ENCODE results near the gene MED10. TPM values are rescaled to one million over a fixed set of nuclear protein-coding genes. Genes with fewer than 3 reads are reported as not detected.

MED10 gene
- total RNA-seq, 2 donors from 2014 or later = 22.1 to 28.6 TPM

DNA sequence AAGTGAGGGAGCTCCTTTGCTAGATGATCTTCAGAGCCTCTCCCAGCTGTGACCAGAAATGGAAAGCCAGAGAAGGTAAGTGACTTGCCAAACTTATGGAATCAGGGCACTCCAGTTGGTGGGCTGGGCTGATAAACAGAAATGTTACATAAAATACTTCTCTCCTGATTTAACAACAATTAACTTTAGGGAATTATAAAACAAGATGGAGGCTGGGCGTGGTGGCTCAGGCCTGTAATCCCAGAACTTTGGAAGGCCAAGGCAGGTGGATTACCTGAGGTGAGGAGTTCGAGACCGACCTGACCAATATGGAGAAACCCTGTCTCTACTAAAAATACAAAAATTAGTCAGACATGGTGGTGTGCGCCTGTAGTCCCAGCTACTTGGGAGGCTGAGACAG is 899 bp upstream of the MED10 start:
- peak overlapping the region; percentile 98 for H3K4me3 ChIP-seq (ENCODE audit: low read length)
- Mint-ChIP-seq H3K9me3 (no peaks in the 10 kb centered on the region), H3K27me3 (ENCODE audit: insufficient read depth) (no peaks in the 10 kb centered on the region), H3K4me1 (peaks cover 17% of the 10 kb centered on the region), H3K36me3 (ENCODE audit: low read depth) (peaks cover 24% of the 10 kb centered on the region), H3K27ac (no peak overlapping the region), H3K4me3 (peak overlapping the region; percentile 98)
- peak; percentile 33 for DNase-seq
- TF ChIP-seq, protein P1, sequence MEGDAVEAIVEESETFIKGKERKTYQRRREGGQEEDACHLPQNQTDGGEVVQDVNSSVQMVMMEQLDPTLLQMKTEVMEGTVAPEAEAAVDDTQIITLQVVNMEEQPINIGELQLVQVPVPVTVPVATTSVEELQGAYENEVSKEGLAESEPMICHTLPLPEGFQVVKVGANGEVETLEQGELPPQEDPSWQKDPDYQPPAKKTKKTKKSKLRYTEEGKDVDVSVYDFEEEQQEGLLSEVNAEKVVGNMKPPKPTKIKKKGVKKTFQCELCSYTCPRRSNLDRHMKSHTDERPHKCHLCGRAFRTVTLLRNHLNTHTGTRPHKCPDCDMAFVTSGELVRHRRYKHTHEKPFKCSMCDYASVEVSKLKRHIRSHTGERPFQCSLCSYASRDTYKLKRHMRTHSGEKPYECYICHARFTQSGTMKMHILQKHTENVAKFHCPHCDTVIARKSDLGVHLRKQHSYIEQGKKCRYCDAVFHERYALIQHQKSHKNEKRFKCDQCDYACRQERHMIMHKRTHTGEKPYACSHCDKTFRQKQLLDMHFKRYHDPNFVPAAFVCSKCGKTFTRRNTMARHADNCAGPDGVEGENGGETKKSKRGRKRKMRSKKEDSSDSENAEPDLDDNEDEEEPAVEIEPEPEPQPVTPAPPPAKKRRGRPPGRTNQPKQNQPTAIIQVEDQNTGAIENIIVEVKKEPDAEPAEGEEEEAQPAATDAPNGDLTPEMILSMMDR (conservative IDR thresholded peaks at IDR 0.05) = no peak
- H3K9ac ChIP-seq (ENCODE audit: extremely low read depth, low read length, poor library complexity, severe bottlenecking) = no peak overlapping the region
- H3K4me1 ChIP-seq (ENCODE audit: control insufficient read depth, insufficient read depth, low read length) = peaks cover 5% of the 10 kb centered on the region
- H3K27me3 ChIP-seq (ENCODE audit: control insufficient read depth, insufficient read depth, low read length, poor library complexity, severe bottlenecking) = no peaks in the 10 kb centered on the region
- H3K27ac ChIP-seq (ENCODE audit: low read depth, low read length) = no peak overlapping the region
- no peaks in the 10 kb centered on the region for H3K9me3 ChIP-seq (ENCODE audit: control insufficient read depth, low read length)
- H3K36me3 ChIP-seq (ENCODE audit: control insufficient read depth, insufficient read depth, low read length) = peaks cover 30% of the 10 kb centered on the region
- 87 to 88% methylated on average over 3 to 4 of the region's 4 CpGs for WGBS, 2 experiments (ENCODE audit: insufficient coverage in 1 of 2, insufficient read length in 1 of 2)

DNA sequence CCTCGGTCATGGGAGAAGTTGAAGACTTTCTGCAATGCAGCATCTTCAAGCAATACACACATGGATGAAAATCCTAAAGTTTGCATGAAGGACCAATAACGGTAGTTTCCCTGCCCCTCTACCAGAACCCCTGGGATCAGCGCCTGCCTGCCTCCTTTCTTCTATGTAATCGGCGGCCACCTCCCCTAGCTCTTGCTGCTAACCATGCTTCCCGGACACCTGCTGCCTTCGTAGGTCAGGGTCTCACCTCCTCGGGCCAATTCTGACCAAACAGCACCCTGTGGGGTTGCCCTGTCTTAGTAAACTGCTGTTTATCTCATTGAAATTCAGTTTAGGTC is 388 bp upstream of the MED10 start:
- DNase-seq = no peak
- no peaks in the 10 kb centered on the region for H3K27me3 ChIP-seq (ENCODE audit: control insufficient read depth, insufficient read depth, low read length, poor library complexity, severe bottlenecking)
- Mint-ChIP-seq H3K36me3 (ENCODE audit: low read depth) (peaks cover 29% of the 10 kb centered on the region), H3K27me3 (ENCODE audit: insufficient read depth) (no peaks in the 10 kb centered on the region), H3K27ac (peak overlapping the region; percentile 64), H3K4me3 (peak overlapping the region; percentile 98), H3K4me1 (peaks cover 14% of the 10 kb centered on the region), H3K9me3 (no peaks in the 10 kb centered on the region)
- WGBS, 2 experiments (ENCODE audit: insufficient coverage in 1 of 2, insufficient read length in 1 of 2) = 23 to 26% methylated on average over 5 to 8 of the region's 8 CpGs
- H3K27ac ChIP-seq (ENCODE audit: low read depth, low read length) = no peak overlapping the region
- H3K9me3 ChIP-seq (ENCODE audit: control insufficient read depth, low read length) = no peaks in the 10 kb centered on the region
- H3K36me3 ChIP-seq (ENCODE audit: control insufficient read depth, insufficient read depth, low read length) = peaks cover 35% of the 10 kb centered on the region
- peaks cover 5% of the 10 kb centered on the region for H3K4me1 ChIP-seq (ENCODE audit: control insufficient read depth, insufficient read depth, low read length)
- H3K4me3 ChIP-seq (ENCODE audit: low read length) = peak overlapping the region; percentile 98
- no peak overlapping the region for H3K9ac ChIP-seq (ENCODE audit: extremely low read depth, low read length, poor library complexity, severe bottlenecking)
- TF ChIP-seq, protein P1 (conservative IDR thresholded peaks at IDR 0.05) = no peak

- Histone ChIP-seq H3K9me3 (ENCODE audit: control insufficient read depth, low read length) (no peaks in the 10 kb centered on the region), H3K36me3 (ENCODE audit: control insufficient read depth, insufficient read depth, low read length) (peaks cover 47% of the 10 kb centered on the region), H3K9ac (ENCODE audit: extremely low read depth, low read length, poor library complexity, severe bottlenecking) (peak overlapping the region; percentile 60), H3K27me3 (ENCODE audit: control insufficient read depth, insufficient read depth, low read length, poor library complexity, severe bottlenecking) (no peaks in the 10 kb centered on the region), H3K27ac (ENCODE audit: low read depth, low read length) (no peak overlapping the region), H3K4me3 (ENCODE audit: low read length) (peak overlapping the region; percentile 98), H3K4me1 (ENCODE audit: control insufficient read depth, insufficient read depth, low read length) (no peaks in the 10 kb centered on the region)
- H3K27ac Mint-ChIP-seq = peak overlapping the region; percentile 78
- no peaks in the 10 kb centered on the region for H3K27me3 Mint-ChIP-seq (ENCODE audit: insufficient read depth)
- no peak for DNase-seq
- TF ChIP-seq, protein P1 (conservative IDR thresholded peaks at IDR 0.05) = no peak
- 41 to 64% methylated on average over 4 to 6 of the region's 6 CpGs for WGBS, 2 experiments (ENCODE audit: insufficient coverage in 1 of 2, insufficient read length in 1 of 2)
- no peaks in the 10 kb centered on the region for H3K9me3 Mint-ChIP-seq
- H3K4me3 Mint-ChIP-seq = peak overlapping the region; percentile 98
- H3K36me3 Mint-ChIP-seq (ENCODE audit: low read depth) = peaks cover 41% of the 10 kb centered on the region
- peaks cover 9% of the 10 kb centered on the region for H3K4me1 Mint-ChIP-seq
Observed at GRCh38 chr5:6377582-6377904, 804 bp downstream of the MED10 start.
